ENCODE results near the gene GDF7.

Gene GDF7

GRCh38 chr2:20675701-20676352 lies 8.9 kb downstream of the GDF7 start:
- DNase-seq, result peak in 1 of 2 donors; percentile 23

- no peak for DNase-seq
Measured at GRCh38 chr2:20676353-20677215, 9.6 kb downstream of the GDF7 start.

GRCh38 chr2:20677301-20678085 lies 10.5 kb downstream of the GDF7 start:
- no peak for DNase-seq

GRCh38 chr2:20678086-20678395 lies 11.1 kb downstream of the GDF7 start:
- no peak for DNase-seq

GRCh38 chr2:20678780-20679179 lies 11.8 kb downstream of the GDF7 start:
- no peak for DNase-seq

- DNase-seq, result no peak
Measured at GRCh38 chr2:20680744-20681375, 13.9 kb downstream of the GDF7 start.

- DNase-seq, result no peak
Measured at GRCh38 chr2:20682167-20682920, 15.4 kb downstream of the GDF7 start.

GRCh38 chr2:20684581-20685063 lies 17.7 kb downstream of the GDF7 start:
- DNase-seq, result no peak

GRCh38 chr2:20687260-20687832 lies 20.4 kb downstream of the GDF7 start:
- no peak for DNase-seq

- no peak for DNase-seq
Measured at GRCh38 chr2:20689428-20690264, 22.7 kb downstream of the GDF7 start.

- no peak for DNase-seq
Measured at GRCh38 chr2:20691076-20691734, 24.3 kb downstream of the GDF7 start.

GRCh38 chr2:20692081-20692480 lies 25.1 kb downstream of the GDF7 start:
- DNase-seq, result no peak

- DNase-seq, result no peak
Measured at GRCh38 chr2:20693317-20693716, 26.4 kb downstream of the GDF7 start.

- no peak for DNase-seq
Measured at GRCh38 chr2:20696366-20696765, 29.4 kb downstream of the GDF7 start.

- DNase-seq, result no peak
Measured at GRCh38 chr2:20697322-20697934, 30.5 kb downstream of the GDF7 start.

- DNase-seq, result no peak
Measured at GRCh38 chr2:20698916-20699613, 32.1 kb downstream of the GDF7 start.

GRCh38 chr2:20702563-20702962 lies 35.6 kb downstream of the GDF7 start:
- DNase-seq, result no peak

- DNase-seq, result no peak
Measured at GRCh38 chr2:20704886-20705285, 37.9 kb downstream of the GDF7 start.

GRCh38 chr2:20706217-20706616 lies 39.3 kb downstream of the GDF7 start:
- DNase-seq, result no peak

Data from CD4-positive, alpha-beta T cell treated with Interferon alpha-2 for 1 hour (primary cell).